HG02943 (cell line): ENCODE data around the gene PDE4D.
"Not testable (repeated sequence)": the region's sequence is repeated elsewhere in the genome, so short reads cannot be mapped to it uniquely, and the experiment has no call there.

Experiments used
- ATAC-seq: cut with Tn5 transposase; IDR thresholded peaks from one replicate; pipeline ENCODE4 v1.9.1; 2021; ENCODE audit warnings: mild to moderate bottlenecking, low read depth, moderate library complexity; ENCODE audit not compliant: unreplicated experiment

PDE4D gene

GRCh38 chr5:59770953-59771352 is 122.6 kb downstream of the PDE4D start:
- no peak for ATAC-seq

DNA sequence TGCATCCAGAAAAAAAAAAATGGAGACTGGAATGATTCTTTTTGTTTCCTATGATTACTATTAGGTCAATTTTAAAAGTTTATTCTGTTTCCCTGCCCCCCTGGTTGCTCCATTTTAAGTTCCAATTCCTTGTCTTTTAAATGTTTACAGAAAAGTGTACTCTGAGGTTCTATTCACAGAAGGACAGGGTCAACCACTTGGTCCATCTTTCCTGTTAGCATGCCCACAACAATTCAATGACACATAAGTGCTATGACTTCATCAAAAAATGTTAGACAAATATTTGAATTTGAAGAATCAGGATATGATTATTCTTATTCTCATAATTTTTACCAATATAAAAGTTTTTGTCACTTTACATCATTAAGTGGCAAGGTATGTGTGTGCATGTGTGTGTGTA is 123.7 kb downstream of the PDE4D start:
- no peak for ATAC-seq

- no peak for ATAC-seq
Observed at GRCh38 chr5:59769041-59769360, 124.5 kb downstream of the PDE4D start.

- ATAC-seq = no peak
Observed at GRCh38 chr5:59768152-59769040, 125.1 kb downstream of the PDE4D start.

DNA sequence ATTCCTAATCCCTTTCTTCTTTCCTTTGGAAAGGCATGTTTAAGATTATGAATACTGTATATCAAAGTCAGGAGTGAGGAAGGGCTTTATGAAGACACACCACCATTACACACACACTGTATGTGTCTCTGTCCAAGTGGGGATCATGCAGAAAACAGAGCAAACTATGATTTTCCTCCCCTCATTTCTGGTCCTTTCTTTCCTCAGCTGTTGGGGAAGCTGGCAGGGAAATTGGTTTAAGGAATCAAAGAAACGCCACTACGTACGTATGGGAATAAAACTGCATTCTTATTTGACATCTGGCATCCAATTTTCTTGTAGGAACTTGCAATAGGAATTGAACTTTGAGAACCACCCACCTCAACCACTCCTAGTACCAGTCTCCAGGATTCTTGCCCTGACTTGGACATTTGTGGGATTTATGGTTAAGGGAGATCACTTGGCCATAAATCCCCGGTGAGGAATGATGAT is 125.8 kb downstream of the PDE4D start:
- ATAC-seq = no peak

GRCh38 chr5:59767211-59767605 is 126.3 kb downstream of the PDE4D start:
- no peak for ATAC-seq

GRCh38 chr5:59766427-59767210 is 126.9 kb downstream of the PDE4D start:
- no peak for ATAC-seq

GRCh38 chr5:59765446-59765845 is 128.1 kb downstream of the PDE4D start:
- no peak for ATAC-seq

DNA sequence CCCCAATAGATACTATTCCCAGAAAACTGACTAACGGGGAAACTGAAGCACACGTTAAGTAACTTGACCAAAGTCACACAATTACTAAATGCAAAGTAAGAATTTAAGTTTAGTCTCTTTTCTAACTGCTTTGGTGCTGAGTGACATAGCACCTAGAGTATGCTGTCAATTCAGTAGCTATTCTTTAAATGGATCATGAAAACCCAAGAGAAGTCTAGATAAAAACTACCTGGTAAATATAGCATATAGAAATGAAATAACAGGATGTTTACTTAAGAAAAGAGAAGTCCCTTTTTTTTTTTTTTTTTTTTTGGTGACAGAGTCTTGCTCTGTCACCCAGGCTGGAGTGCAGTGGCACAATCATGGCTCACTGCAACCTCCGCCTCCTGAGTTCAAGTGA is 129.2 kb downstream of the PDE4D start:
- no peak for ATAC-seq

DNA sequence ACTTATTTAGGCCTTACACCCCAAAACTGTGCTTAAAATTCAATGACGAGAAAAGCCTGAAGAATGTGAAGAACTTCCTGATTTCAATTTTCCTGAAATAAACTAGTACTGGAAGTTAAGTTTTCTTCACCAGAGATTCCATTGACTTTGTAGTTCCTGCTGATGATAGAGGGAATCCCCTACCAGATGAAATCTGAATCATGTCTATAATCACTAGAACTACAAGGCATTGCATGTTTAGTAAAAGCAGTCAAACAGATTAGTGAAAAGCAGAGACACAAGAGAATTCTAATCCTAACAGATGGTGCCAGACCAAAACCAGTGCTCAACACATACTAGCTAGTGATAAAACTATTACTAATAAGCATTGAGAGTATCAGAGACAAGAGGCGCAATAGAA is 130.0 kb downstream of the PDE4D start:
- no peak for ATAC-seq

GRCh38 chr5:59762232-59762631 is 131.3 kb downstream of the PDE4D start:
- ATAC-seq = not testable (repeated sequence)

DNA sequence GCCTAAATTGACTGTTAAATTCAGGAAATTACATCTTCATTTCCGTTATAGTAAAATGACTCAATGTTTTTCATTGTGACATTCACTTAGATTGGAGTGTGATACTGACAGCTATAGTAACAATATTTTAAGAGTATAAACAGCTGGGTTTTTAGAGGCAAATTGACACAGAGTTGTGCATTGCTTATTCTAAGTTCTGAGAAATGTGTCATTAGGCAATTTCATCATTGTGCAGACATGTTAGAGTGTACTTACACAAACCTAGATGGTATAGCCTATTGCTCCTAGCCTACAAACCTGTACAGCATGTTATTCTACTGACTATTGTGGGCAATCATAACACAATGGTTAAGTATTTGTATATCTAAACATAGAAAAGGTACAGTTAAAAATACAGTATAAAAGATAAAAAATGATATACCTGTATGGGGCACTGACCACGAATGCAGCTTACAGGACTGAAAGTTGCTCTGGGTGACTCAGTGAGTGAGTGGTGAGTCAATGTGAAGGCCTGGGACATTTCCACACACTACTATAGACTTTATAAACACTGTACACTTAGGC is 132.7 kb downstream of the PDE4D start:
- no peak for ATAC-seq

DNA sequence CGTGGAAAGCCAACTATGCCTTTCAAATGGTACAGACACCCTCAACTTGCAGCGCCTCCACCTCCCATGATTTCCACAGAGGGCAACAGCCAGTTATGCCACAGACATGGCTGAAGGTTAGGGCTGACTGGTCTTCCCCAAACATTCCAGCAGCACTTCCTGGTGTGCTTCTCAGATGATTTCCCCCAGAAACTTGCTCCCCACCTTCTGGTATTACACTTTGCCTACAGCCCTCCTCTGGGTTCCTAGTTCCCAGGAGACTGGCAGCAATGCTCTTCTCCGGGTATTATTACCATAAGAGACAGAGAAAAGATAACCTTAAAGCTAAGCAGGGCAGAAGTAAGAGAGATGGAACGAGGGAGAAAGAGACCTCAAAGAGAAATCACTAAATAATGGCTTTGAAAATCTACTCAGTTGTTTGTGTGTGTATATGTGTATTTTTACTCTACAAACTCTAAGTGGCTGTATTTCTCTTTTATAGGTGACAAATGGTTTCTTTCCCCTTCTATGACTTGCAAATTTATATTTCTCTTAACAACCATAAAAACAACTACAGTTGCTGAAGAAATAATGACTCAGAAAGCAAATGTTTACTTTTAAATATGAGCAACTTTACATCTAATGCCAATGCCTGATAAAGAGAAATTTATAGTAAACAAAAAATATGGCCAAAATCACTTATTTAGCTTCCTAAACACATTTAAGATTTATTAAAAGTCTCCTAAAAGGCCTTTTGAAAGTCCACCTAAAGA is 133.8 kb downstream of the PDE4D start:
- ATAC-seq = no peak

DNA sequence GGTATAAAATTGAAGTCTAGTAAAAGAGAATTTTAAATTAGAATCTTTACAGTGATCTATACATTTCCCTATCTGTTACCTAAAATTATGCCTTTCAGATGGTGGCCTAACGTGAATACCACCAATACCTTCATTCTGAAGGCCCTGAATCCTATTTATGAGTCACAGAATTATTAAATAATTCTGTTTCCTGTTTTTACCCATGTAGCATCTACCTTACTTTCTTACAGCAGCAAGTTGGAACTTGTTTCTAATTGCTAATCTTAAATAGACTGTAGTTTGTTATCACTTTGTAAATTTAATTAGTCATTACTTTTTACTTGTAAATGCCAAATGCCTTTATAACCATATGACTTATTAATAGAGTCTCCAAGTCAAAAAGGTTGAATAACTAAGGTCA is 135.0 kb downstream of the PDE4D start:
- ATAC-seq = no peak

DNA sequence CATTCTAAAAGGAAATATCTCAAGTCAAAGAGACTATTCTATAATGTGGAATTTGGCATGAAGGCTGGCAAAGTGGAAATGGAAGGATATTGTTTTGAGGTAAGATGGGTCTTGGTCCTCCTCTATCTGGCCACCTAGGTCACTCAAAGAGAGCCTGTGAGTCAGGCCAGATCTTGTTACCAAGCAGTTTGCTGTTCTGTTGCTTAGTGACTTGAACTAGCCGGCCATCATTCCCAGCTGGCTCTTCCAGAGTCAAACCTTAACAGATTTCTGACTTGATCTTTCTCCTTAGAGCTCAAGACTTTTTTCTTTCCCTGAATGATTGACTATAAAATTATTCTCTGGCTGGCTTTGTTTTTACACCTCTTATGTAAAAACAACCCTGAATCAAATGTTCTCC is 136.1 kb downstream of the PDE4D start:
- no peak for ATAC-seq

DNA sequence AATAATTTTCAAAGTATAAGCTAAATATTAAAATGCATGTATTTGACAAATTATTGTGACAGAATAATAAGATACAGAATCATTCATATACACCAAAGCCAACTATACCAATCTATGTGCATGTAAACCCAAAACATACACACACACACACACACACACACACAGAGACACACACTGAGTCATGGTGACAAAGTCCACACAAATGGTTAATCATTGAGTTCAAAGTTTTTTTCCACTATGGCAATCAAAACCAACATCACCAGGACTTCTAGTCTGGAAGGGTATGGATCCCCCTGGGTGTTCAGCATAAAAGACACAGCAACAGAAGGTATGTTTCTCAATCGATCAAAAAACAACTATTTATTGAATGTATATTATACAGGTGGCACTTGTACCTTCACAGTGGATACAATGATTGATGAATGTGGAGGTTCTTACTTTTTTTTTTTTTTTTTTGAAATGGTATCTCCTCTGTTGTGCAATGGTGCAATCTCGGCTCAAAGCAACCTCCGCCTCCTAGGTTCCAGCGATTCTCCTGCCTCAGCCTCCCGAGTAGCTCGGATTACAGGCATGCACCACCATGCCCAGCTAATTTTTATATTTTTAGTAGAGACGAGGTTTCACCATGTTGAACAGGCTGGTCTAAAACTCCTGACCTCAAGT is 137.0 kb downstream of the PDE4D start:
- no peak for ATAC-seq

GRCh38 chr5:59755476-59755875 is 138.1 kb downstream of the PDE4D start:
- ATAC-seq = no peak

DNA sequence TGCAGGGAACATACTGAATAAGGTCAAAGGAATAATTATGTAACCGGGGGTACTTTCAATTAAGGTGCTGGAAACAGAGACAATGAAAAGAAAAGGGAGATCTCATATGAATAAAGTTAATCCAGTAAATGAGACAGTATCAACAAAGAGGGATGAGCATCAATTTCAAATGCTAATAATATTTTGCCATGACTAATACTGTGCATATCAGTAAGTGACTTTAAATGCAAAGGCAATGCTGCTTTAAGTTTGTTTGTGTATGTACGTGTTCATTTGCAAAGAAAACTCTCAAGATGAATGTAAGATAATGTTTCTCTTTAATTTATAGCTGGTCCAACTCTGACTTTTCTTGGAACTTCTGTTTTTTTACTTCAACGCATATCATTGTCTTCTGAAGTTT is 139.9 kb downstream of the PDE4D start:
- ATAC-seq = no peak

- no peak for ATAC-seq
Observed at GRCh38 chr5:59749782-59750520, 143.6 kb downstream of the PDE4D start.
